ENCODE results near the gene PODXL2.

The PODXL2 gene

DNA sequence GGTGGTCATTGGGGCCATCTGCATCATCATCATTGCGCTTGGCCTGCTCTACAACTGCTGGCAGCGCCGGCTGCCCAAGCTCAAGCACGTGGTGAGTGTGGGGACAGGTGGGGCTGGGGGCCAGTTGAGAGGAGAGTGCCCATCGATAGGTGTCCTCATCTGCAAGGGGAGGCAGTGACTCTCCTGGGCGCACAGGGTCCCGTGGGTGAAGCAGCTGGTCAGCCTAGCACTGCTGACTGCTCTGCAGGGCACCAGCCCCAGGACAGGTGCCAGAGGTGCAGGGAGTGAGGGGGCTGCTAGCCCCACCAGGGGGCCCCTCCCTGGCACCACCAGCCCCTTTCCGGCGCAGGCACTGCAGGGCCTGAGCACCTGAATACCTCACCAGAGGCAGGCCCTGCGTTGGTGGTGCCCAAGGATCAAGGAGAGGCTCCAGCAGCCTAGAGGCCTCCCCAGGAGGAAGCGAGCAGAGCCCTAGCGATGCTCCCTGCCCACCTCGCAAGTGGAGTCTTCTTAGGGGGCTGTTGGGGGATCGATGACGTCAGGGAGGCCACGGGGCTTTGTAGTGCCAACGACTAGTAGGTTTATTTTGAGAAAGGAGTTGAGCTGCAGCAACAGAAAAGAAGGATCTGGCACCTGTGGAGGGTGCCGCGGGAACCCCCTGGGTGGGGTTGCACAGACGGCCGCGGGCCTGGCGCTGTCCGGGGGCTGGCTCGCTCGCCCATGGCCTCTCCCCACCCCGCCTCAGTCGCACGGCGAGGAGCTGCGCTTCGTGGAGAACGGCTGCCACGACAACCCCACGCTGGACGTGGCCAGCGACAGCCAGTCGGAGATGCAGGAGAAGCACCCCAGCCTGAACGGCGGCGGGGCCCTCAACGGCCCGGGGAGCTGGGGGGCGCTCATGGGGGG, 42.8 kb downstream of the PODXL2 start:
- Histone ChIP-seq H3K27me3 (ENCODE audit: insufficient read depth, low read depth, severe bottlenecking) (no peaks in the 10 kb centered on the region), H3K4me3 (ENCODE audit: low read depth, low read length) (peak overlapping the region; percentile 62), H3K36me3 (peaks cover 16% of the 10 kb centered on the region), H3K27ac (peak overlapping the region; percentile 89), H3K9me3 (ENCODE audit: severe bottlenecking) (no peaks in the 10 kb centered on the region)
- TF ChIP-seq, protein P1, sequence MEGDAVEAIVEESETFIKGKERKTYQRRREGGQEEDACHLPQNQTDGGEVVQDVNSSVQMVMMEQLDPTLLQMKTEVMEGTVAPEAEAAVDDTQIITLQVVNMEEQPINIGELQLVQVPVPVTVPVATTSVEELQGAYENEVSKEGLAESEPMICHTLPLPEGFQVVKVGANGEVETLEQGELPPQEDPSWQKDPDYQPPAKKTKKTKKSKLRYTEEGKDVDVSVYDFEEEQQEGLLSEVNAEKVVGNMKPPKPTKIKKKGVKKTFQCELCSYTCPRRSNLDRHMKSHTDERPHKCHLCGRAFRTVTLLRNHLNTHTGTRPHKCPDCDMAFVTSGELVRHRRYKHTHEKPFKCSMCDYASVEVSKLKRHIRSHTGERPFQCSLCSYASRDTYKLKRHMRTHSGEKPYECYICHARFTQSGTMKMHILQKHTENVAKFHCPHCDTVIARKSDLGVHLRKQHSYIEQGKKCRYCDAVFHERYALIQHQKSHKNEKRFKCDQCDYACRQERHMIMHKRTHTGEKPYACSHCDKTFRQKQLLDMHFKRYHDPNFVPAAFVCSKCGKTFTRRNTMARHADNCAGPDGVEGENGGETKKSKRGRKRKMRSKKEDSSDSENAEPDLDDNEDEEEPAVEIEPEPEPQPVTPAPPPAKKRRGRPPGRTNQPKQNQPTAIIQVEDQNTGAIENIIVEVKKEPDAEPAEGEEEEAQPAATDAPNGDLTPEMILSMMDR (IDR thresholded peaks at IDR 0.05; ENCODE audit: low read depth, low read length), result no peak
- DNase-seq, result no peak

DNA sequence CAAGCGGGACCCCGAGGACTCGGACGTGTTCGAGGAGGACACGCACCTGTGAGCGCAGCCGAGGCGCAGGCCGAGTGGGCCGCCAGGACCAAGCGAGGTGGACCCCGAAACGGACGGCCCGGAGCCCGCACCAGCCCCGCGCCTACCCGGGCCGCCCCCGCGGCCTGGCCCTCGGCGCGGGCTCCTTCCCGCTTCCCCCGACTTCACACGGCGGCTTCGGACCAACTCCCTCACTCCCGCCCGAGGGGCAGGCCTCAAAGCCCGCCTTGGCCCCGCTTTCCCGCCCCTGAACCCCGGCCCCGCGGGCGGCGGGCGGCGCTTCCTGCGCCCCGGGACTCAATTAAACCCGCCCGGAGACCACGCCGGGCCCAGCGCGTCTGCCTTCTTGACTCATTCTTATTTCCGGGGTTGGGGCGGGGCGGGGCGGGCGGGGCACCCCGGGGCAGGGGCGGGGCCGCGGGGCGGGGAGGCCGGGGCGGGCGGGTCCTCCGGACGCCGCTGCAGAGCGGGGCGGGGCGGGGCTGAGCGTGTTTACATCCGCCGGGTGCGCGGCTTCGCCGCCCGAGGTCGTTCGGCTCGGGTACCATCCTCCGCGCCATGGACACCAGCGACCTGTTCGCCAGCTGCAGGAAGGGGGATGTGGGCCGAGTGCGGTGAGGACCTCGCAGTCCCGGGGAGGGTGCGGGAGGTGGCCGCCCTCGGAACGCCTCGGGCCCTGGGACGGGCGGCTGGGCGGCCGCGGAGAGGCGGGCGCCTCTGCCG, 43.6 kb downstream of the PODXL2 start, which contains the start of gene ABTB1:
Gene ABTB1 (plus strand): TSS at position 524 of the 762 bp plus-strand sequence. CDS start 74 bp downstream, at position 598.
- Histone ChIP-seq H3K4me3 (ENCODE audit: low read depth, low read length) (peak within 1 kb of the TSS; percentile 62), H3K27ac (peak within 1 kb of the TSS; percentile 89), H3K27me3 (ENCODE audit: insufficient read depth, low read depth, severe bottlenecking) (no peaks in the 10 kb centered on the region), H3K36me3 (peaks cover 10% of the 10 kb centered on the region), H3K9me3 (ENCODE audit: severe bottlenecking) (no peaks in the 10 kb centered on the region)
- TF ChIP-seq, protein P1 (IDR thresholded peaks at IDR 0.05; ENCODE audit: low read depth, low read length), result no peak
- peak; percentile 84 for DNase-seq

DNA sequence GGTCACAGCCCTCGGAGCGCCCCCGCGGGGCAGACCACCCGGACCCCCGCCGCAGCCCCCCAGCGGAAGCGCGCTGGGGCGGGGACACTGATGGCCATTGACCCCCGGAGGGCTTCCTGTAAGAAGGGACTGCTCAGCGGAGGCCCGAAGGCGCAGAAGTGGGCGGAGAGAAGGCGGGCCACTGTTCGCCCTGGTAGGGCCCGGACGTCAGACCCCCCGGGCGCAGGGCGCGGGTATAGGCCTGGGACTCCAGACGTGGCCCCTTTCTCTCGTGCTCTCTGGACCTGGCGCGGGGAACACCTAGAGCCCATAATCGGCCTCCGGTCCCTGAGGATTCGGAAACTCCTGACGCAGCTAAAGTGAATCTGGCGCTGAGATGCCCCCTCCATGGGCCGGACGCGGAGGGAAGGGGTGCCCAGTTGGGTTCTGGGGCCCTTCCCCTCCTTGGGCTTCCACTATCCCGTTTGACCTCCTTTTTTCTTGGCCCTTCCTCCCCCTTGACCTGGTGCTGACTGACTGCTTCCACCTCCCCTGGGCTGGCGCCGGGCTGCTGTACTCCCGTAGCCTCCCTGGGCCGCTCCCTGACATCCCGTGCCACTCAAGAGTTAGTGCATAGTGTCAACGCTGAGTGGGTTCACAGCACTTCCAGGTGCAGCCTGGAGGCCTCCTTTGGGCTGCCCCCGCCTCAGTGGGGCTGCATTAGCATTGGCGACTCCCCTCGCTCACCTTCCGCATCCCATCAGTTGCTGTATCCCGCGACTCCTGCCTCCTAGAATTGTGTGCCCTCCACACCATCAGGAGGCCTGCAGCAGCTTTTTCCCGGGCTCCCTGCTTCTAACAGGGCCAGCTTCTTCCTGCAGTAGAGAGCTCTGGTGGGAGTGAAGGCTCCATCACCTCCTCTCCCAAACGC, 44.5 kb downstream of the PODXL2 start:
- peak; percentile 58 for DNase-seq
- TF ChIP-seq, protein P1 (IDR thresholded peaks at IDR 0.05; ENCODE audit: low read depth, low read length), result no peak
- no peaks in the 10 kb centered on the region for H3K27me3 ChIP-seq (ENCODE audit: insufficient read depth, low read depth, severe bottlenecking)
- no peaks in the 10 kb centered on the region for H3K9me3 ChIP-seq (ENCODE audit: severe bottlenecking)
- peaks cover 4% of the 10 kb centered on the region for H3K36me3 ChIP-seq
- H3K4me3 ChIP-seq (ENCODE audit: low read depth, low read length), result peak overlapping the region; percentile 61
- peak overlapping the region; percentile 62 for H3K27ac ChIP-seq

DNA sequence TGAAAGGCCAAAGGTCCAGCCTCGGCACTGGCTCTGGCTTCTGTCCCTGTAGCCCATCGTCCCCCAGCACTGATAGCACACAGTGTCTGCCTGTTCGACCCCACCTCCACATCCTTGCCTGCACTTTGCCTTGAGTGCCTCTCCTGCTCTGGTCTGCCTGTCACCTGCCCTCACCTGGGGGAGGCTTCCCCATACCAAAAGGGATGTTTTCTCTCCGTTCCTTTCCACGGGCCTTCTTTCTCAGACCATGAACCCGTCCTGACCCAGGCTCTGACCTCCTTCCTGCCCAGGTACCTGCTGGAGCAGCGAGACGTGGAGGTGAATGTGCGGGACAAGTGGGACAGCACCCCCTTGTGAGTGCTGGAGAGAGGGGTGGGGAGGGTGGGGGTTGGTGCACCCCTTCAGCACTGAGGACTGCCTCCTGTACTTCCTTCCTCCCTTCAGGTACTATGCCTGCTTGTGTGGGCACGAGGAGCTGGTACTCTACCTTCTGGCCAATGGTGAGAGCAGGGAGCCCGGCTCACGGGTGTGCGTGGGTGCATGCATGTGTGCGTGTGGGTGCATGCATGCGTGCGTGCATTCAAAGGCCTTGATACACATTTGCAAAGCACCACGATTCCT, 45.2 kb downstream of the PODXL2 start:
- no peak overlapping the region for H3K27ac ChIP-seq
- no peak for DNase-seq
- no peaks in the 10 kb centered on the region for H3K9me3 ChIP-seq (ENCODE audit: severe bottlenecking)
- no peak overlapping the region for H3K4me3 ChIP-seq (ENCODE audit: low read depth, low read length)
- peaks cover 4% of the 10 kb centered on the region for H3K36me3 ChIP-seq
- TF ChIP-seq, protein P1 (IDR thresholded peaks at IDR 0.05; ENCODE audit: low read depth, low read length), result no peak
- H3K27me3 ChIP-seq (ENCODE audit: insufficient read depth, low read depth, severe bottlenecking), result no peaks in the 10 kb centered on the region

DNA sequence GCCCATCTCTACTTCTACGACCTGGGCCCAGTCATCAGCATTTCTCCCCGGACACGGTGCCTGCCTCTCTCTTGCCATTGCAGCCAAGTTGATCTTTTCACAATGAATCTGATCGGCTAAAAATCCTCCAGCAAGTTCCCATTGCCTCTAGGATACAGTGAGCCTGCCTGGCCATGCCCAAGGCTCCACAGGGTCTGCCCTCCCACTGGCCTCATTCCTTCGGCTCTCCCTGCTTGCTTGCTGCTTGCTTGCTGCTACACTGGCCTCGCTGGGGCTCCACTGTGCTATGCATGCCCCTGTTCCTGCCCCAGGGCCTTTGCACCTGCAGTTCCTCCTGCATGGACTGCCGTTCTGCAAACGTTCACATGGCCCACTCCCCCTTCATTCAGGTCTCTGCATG, 45.8 kb downstream of the PODXL2 start:
- H3K27ac ChIP-seq, result no peak overlapping the region
- no peak for DNase-seq
- TF ChIP-seq, protein P1 (IDR thresholded peaks at IDR 0.05; ENCODE audit: low read depth, low read length), result no peak

More for the DNA sequence above, 45.8 kb downstream of the PODXL2 start:
- no peak overlapping the region for H3K4me3 ChIP-seq (ENCODE audit: low read depth, low read length)
- H3K27me3 ChIP-seq (ENCODE audit: insufficient read depth, low read depth, severe bottlenecking), result no peaks in the 10 kb centered on the region
- no peaks in the 10 kb centered on the region for H3K9me3 ChIP-seq (ENCODE audit: severe bottlenecking)
- H3K36me3 ChIP-seq, result peaks cover 4% of the 10 kb centered on the region

Measured in WERI-Rb-1 (cell line).